ENCODE measurements around the gene TJP3.

DNA sequence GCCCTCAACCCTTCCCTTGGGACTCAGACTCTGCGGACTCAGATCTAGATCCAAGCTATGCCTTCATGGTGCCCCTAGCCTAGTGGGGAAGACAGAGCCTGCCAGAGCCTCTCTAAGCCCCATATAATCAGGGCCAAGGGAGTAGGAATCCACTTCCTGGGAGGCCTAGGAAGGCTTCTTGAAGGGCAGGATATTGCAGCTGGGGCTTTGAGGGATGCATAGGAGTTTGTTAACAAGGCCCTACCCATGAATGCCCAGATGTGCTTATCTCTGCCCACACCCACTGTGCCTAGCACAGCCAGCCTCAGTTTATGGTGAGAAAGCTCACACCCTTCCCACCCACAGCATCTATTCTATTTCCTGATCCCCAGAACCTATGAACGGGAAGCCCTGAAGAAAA is 42.0 kb downstream of the TJP3 start:
- TF ChIP-seq, protein P1, sequence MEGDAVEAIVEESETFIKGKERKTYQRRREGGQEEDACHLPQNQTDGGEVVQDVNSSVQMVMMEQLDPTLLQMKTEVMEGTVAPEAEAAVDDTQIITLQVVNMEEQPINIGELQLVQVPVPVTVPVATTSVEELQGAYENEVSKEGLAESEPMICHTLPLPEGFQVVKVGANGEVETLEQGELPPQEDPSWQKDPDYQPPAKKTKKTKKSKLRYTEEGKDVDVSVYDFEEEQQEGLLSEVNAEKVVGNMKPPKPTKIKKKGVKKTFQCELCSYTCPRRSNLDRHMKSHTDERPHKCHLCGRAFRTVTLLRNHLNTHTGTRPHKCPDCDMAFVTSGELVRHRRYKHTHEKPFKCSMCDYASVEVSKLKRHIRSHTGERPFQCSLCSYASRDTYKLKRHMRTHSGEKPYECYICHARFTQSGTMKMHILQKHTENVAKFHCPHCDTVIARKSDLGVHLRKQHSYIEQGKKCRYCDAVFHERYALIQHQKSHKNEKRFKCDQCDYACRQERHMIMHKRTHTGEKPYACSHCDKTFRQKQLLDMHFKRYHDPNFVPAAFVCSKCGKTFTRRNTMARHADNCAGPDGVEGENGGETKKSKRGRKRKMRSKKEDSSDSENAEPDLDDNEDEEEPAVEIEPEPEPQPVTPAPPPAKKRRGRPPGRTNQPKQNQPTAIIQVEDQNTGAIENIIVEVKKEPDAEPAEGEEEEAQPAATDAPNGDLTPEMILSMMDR (IDR thresholded peaks at IDR 0.05; ENCODE audit: insufficient read depth, low read depth, low read length): no peak
- TF ChIP-seq EZH2 (IDR thresholded peaks at IDR 0.05; ENCODE audit: insufficient read depth, low read length): no peak

Data from astrocyte (in vitro differentiated cells and primary cell).